Endothelial cell of umbilical vein (primary cell): ENCODE results near the gene QRFP.

ENCODE experiments used
- CTCF ChIP-seq, 2 donors: IDR thresholded peaks; 1 replicate in 1 of 2; 2 replicates in 1 of 2; pipeline ENCODE4 v1.5.1; 2011; ENCODE audit warnings: low read length in 2 of 2, mild to moderate bottlenecking in 2 of 2, moderate library complexity in 2 of 2, control low read depth in 1 of 2, inconsistent platforms in 1 of 2, low read depth in 1 of 2; ENCODE audit not compliant: insufficient read depth in 1 of 2; ENCODE audit errors: extremely low read depth in 1 of 2
- EZH2 ChIP-seq: IDR thresholded peaks from 2 replicates; pipeline ENCODE4 v1.6.1; 2012; ENCODE audit warnings: borderline replicate concordance, low read depth, mild to moderate bottlenecking, moderate library complexity, low read length, inconsistent platforms; ENCODE audit not compliant: severe bottlenecking
- JUN ChIP-seq: IDR thresholded peaks from 2 replicates; pipeline ENCODE4 v1.6.1; 2011; ENCODE audit warnings: borderline replicate concordance, low read depth; ENCODE audit not compliant: insufficient read length, insufficient read depth
- MAX ChIP-seq: IDR thresholded peaks from 2 replicates; pipeline ENCODE4 v1.6.1; 2011; ENCODE audit not compliant: insufficient read depth, insufficient read length
- POLR2A ChIP-seq: IDR thresholded peaks from 2 replicates; pipeline ENCODE4 v1.6.1; 2012; ENCODE audit warnings: low read depth, mild to moderate bottlenecking, control low read depth, low read length
- POLR2AphosphoS5 ChIP-seq: IDR thresholded peaks from 2 replicates; pipeline ENCODE4 v1.6.1; 2012; ENCODE audit warnings: low read depth, mild to moderate bottlenecking, control low read depth, low read length, moderate library complexity; ENCODE audit not compliant: insufficient read depth

- TF ChIP-seq POLR2AphosphoS5 = no peak
- no peak for TF ChIP-seq EZH2
- no peak for TF ChIP-seq MAX
- no peak for TF ChIP-seq POLR2A
- no peak for TF ChIP-seq CTCF (IDR thresholded peaks at IDR 0.05; ENCODE audit: extremely low read depth in 1 of 2, insufficient read depth in 1 of 2, low read depth in 1 of 2, low read length in 2 of 2)
- no peak for TF ChIP-seq JUN
These were observed 4.3 kb upstream of the QRFP start for GRCh38 chr9:130900701-130901497.
